ENCODE measurements around the gene ACOT7.

- TF ChIP-seq POLR2A (IDR thresholded peaks at IDR 0.05), result no peak
- TF ChIP-seq, protein P1, sequence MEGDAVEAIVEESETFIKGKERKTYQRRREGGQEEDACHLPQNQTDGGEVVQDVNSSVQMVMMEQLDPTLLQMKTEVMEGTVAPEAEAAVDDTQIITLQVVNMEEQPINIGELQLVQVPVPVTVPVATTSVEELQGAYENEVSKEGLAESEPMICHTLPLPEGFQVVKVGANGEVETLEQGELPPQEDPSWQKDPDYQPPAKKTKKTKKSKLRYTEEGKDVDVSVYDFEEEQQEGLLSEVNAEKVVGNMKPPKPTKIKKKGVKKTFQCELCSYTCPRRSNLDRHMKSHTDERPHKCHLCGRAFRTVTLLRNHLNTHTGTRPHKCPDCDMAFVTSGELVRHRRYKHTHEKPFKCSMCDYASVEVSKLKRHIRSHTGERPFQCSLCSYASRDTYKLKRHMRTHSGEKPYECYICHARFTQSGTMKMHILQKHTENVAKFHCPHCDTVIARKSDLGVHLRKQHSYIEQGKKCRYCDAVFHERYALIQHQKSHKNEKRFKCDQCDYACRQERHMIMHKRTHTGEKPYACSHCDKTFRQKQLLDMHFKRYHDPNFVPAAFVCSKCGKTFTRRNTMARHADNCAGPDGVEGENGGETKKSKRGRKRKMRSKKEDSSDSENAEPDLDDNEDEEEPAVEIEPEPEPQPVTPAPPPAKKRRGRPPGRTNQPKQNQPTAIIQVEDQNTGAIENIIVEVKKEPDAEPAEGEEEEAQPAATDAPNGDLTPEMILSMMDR (IDR thresholded peaks at IDR 0.05), result no peak
Measured at GRCh38 chr1:6399294-6399693, 5.7 kb upstream of the ACOT7 start.
